Upper lobe of left lung (tissue), 4 donors: ENCODE measurements around the gene LAMTOR1.

Source experiments
- EP300 ChIP-seq, 4 donors: sonication (generic); formaldehyde crosslinking; IDR thresholded peaks; one replicate each; pipeline ENCODE4 v1.5.1; 2017; ENCODE audit warnings: antibody characterized with exemption in 4 of 4, control low read depth in 2 of 4
- POLR2A ChIP-seq, 4 donors: fragments of 450-650 bp; IDR thresholded peaks; one replicate each; pipeline ENCODE4 v1.5.1; 2016 to 2017; ENCODE audit warnings: antibody characterized with exemption in 4 of 4, mild to moderate bottlenecking in 2 of 4
- POLR2AphosphoS5 ChIP-seq, 2 donors: sonication (generic); formaldehyde crosslinking; IDR thresholded peaks; one replicate each; pipeline ENCODE4 v1.5.1; 2017; ENCODE audit warnings: antibody characterized with exemption in 2 of 2
- TF ChIP-seq, protein P1 (sequence below), 6 experiments: fragments of 450-650 bp in 4 of 6; fragments of 200-600 bp in 2 of 6; sonication (generic) in 2 of 6; IDR thresholded peaks; one replicate each; pipeline ENCODE4 v1.5.1; 2016 to 2019; ENCODE audit warnings: antibody characterized with exemption in 6 of 6

DNA sequence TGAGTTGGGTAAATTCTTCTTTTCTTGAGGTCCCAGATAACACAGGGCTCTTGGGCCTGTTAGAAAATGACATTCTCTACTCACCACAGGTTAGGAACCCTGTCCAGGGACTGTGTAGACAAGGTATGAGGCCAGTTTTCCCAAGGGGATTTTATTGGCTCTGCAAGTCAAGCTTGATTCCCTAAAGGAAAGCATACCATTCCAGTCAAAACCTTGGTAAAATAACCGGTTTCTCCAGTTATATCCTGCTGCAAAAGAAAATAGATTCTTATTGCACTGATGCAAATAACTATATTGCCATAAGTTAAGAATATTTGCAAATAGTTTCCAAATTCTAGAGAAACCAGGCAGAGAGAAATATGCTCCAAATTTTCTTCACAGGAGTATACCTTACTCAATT is 22.9 kb upstream of the LAMTOR1 start:
- TF ChIP-seq EP300 (IDR thresholded peaks at IDR 0.05): no peak
- TF ChIP-seq, protein P1, sequence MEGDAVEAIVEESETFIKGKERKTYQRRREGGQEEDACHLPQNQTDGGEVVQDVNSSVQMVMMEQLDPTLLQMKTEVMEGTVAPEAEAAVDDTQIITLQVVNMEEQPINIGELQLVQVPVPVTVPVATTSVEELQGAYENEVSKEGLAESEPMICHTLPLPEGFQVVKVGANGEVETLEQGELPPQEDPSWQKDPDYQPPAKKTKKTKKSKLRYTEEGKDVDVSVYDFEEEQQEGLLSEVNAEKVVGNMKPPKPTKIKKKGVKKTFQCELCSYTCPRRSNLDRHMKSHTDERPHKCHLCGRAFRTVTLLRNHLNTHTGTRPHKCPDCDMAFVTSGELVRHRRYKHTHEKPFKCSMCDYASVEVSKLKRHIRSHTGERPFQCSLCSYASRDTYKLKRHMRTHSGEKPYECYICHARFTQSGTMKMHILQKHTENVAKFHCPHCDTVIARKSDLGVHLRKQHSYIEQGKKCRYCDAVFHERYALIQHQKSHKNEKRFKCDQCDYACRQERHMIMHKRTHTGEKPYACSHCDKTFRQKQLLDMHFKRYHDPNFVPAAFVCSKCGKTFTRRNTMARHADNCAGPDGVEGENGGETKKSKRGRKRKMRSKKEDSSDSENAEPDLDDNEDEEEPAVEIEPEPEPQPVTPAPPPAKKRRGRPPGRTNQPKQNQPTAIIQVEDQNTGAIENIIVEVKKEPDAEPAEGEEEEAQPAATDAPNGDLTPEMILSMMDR (IDR thresholded peaks at IDR 0.05): no peak
- TF ChIP-seq POLR2A (IDR thresholded peaks at IDR 0.05): no peak
- TF ChIP-seq POLR2AphosphoS5 (IDR thresholded peaks at IDR 0.05): no peak
